ENCODE results near the gene SIT1. TPM values are rescaled to one million over a fixed set of nuclear protein-coding genes. Genes with fewer than 3 reads are reported as not detected.

The SIT1 gene
- total RNA-seq, 1 donor from 2014 or later = not detected

DNA sequence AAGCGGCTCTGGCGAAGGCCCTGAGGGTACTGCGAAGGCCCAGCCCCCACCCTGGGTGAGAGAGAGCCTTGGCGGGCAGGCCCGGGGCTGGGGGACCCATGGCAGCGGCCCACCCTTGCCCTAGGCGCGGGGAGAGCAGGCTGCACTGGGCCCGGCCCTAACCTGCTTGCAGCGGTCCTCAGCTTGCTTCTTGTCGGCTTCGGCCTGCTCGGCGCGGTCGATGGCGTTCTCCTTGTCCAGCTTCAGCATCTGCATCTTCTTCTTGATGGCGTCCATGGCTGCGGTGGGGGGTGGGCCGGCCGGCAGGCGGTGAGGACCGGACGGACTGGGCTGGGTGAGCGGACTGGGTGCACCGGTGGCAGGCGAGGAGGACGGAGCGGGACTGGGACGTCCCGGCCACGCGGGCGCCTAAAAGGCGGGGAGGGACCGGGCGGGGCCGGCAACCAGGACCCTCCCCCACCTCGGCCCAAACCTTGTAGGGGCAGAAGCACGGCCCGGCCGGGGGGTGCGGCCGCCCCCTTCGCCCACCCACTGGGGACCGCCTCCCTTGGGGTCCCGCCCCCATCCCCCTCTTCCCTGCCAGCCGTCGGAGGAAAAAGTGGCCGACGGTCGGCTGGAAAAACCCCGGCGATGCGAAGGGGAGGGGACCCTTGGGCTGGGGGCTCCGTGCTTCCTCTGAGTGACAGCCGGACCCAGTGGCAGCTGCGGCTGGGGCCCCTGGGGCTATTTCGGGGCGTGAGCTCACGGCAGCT is 39.0 kb upstream of the SIT1 start, which contains the start of gene TPM2:
TPM2 (minus strand) TSS at position 384 of the 752 bp plus-strand sequence; CDS start at position 276, 108 bp downstream.
- Histone ChIP-seq H3K36me3 (ENCODE audit: control insufficient read depth, insufficient read depth, low read length) (peaks cover 12% of the 10 kb centered on the region), H3K4me3 (ENCODE audit: low read depth, low read length) (peak within 1 kb of the TSS; percentile 65), H3K27me3 (ENCODE audit: control insufficient read depth, insufficient read depth, low read length) (no peaks in the 10 kb centered on the region)
- FAIRE-seq = no peak
- no peak for DNase-seq (ENCODE audit: low read depth)
- TF ChIP-seq, protein P1, sequence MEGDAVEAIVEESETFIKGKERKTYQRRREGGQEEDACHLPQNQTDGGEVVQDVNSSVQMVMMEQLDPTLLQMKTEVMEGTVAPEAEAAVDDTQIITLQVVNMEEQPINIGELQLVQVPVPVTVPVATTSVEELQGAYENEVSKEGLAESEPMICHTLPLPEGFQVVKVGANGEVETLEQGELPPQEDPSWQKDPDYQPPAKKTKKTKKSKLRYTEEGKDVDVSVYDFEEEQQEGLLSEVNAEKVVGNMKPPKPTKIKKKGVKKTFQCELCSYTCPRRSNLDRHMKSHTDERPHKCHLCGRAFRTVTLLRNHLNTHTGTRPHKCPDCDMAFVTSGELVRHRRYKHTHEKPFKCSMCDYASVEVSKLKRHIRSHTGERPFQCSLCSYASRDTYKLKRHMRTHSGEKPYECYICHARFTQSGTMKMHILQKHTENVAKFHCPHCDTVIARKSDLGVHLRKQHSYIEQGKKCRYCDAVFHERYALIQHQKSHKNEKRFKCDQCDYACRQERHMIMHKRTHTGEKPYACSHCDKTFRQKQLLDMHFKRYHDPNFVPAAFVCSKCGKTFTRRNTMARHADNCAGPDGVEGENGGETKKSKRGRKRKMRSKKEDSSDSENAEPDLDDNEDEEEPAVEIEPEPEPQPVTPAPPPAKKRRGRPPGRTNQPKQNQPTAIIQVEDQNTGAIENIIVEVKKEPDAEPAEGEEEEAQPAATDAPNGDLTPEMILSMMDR (IDR thresholded peaks at IDR 0.05; ENCODE audit: insufficient read depth, low read length, severe bottlenecking) = no peak

DNA sequence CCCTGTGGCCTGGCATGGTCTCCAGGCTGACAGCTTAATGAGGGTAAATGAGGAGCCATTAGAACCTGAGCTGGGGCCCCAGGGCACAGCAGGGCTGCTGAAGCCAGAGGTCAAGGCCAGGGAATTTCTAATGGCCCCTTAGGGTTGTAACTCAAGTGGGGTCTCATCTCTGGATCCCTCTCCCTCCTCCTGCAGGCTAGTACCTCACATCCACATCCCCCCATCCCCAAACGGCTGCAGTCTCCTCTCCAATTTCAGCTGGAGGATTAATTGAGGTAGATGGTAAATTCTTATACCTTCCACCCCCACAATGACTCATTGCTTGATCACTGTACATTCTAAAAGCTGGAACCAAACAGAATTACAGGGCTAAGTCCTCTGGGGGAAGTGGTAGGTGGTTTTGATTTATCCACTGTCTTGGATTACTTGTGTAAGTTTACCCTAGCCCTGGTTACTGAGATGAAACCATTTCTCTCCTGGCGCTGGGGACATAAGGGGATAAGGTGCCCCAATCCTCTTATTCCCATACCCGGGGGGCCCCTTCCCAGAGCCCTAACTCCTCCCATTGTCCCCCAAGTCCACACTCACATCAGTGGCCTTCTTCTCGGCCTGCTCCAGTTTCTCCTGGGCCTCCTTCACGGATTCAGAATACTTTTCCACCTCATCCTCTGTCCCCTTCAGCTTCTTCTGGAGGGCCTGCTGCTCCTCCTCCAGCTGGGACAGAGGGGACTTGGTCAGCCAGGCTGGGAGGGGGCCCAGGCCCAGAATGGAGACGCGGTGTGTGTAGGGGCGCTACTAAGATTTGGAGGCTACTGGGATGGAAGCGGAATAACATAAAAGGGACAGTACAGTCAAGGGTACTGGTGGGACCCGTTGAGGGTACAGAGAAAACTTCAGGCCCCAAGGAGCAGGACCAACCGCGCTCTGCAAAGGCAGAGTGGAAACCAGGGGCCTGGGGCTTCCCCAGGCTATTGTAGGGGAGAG is 38.1 kb upstream of the SIT1 start:
- TF ChIP-seq, protein P1 (IDR thresholded peaks at IDR 0.05; ENCODE audit: insufficient read depth, low read length, severe bottlenecking) = no peak
- DNase-seq (ENCODE audit: low read depth) (peak; percentile 89), FAIRE-seq (no peak)
- Histone ChIP-seq H3K4me3 (ENCODE audit: low read depth, low read length) (peak overlapping the region; percentile 65), H3K27me3 (ENCODE audit: control insufficient read depth, insufficient read depth, low read length) (no peaks in the 10 kb centered on the region), H3K36me3 (ENCODE audit: control insufficient read depth, insufficient read depth, low read length) (peaks cover 14% of the 10 kb centered on the region)

DNA sequence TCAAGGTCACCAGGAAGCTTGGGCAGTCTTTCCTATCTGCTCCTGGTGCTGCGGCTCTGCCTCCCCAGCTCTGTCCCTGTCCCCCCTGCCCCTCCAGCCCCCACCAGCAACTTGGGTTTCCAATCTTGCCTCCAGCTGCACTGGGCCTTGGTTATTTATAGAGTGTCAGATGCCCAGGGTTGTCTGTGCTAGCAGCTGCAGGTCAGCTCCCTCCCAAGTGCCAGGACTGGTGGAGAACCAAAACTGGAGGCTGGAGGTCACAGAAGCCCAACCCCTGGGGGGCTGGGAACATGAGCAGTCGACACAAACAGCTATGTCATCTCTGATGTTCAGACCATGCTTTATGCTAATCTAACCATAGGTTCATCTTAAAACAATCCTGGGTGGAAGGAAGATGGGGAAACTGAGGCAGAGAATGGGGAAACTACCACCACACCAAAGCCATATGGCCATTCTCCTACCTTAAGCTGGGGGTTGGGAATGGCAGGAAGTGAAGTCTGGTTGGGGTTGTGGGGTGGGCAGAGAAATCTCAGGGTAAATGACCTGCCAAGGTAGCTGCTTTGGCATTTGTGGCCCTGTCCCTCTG is 37.3 kb upstream of the SIT1 start:
- H3K4me3 ChIP-seq (ENCODE audit: low read depth, low read length) = no peak overlapping the region

DNA sequence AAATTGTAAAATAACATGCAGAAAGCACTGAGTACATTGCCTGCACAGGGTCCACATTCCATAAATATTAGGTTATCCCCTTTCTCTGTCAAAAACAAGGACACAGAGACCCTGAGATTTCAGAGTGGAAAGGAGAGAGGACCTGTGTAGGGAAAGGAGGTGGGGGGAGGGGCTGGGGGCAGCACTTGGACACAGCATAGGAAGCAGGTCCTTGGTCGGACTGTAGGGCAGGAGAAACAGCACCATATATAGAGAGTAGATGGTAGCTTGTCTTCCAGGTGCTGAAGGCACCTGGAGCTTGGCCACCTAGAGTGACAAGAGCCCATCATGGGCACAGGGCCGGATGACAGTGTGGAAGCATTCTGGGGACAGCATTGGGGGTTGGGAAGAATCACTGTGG is 36.6 kb upstream of the SIT1 start:
- Histone ChIP-seq H3K27me3 (ENCODE audit: control insufficient read depth, insufficient read depth, low read length) (no peaks in the 10 kb centered on the region), H3K4me3 (ENCODE audit: low read depth, low read length) (no peak overlapping the region), H3K36me3 (ENCODE audit: control insufficient read depth, insufficient read depth, low read length) (peaks cover 20% of the 10 kb centered on the region)
- DNase-seq (ENCODE audit: low read depth) = no peak
- no peak for FAIRE-seq
- TF ChIP-seq, protein P1 (IDR thresholded peaks at IDR 0.05; ENCODE audit: insufficient read depth, low read length, severe bottlenecking) = no peak

More for the DNA sequence above, 37.3 kb upstream of the SIT1 start:
- Histone ChIP-seq H3K27me3 (ENCODE audit: control insufficient read depth, insufficient read depth, low read length) (no peaks in the 10 kb centered on the region), H3K36me3 (ENCODE audit: control insufficient read depth, insufficient read depth, low read length) (peaks cover 18% of the 10 kb centered on the region)
- DNase-seq (ENCODE audit: low read depth) (no peak), FAIRE-seq (no peak)
- TF ChIP-seq, protein P1 (IDR thresholded peaks at IDR 0.05; ENCODE audit: insufficient read depth, low read length, severe bottlenecking) = no peak

DNA sequence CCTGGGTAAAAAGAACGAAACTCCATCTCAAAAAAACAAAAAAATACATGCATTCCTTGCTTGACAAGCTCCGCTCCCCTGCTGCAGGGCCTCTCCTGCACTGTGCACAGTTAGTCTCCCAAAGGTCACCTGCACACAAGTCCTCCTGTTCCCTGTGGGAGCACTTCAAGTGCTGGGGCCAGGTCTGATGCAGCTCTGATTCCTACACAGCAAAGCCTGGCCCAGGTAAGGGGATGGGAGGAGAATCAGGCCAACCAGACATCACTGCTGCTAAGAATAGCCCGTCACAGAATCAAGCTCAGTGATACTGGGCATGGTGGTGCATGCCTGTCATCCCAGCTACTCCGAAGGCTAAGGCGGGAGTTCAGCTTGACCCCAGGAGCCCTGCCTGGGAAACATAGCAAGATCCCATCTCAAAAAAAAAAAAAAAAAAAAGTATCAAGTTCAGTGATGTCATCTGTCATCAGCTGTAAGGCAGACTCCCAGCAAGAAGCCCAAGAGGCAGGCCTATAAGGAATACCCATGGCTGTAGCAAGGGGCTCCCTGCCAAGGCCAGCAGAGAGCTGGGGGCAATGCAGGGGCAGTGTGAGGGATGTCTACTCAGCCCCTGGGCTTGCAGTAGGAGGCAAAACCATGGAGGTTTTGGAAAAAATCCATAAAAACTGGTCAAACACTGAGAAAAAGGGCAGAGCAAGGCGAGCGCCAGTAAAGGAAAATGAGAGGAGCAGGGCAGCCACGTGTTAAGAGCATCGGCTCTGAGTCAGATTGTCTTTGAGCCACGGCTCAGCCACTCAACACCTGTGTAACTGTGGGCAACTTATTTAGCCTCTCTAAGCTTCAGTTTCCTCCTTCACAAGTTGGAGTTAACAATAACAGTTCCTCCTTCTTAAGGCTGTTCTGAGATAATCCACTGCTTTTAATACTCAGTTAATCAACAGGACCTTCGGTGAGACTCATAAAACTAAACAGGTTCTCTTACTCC is 35.8 kb upstream of the SIT1 start:
- FAIRE-seq (peak; percentile 60), DNase-seq (ENCODE audit: low read depth) (no peak)
- no peaks in the 10 kb centered on the region for H3K27me3 ChIP-seq (ENCODE audit: control insufficient read depth, insufficient read depth, low read length)
- no peak overlapping the region for H3K4me3 ChIP-seq (ENCODE audit: low read depth, low read length)
- TF ChIP-seq, protein P1 (IDR thresholded peaks at IDR 0.05; ENCODE audit: insufficient read depth, low read length, severe bottlenecking) = no peak
- H3K36me3 ChIP-seq (ENCODE audit: control insufficient read depth, insufficient read depth, low read length) = peaks cover 20% of the 10 kb centered on the region
